NCI-H146 treated with DMSO at 0.1 percent for 48 hours (cell line): ENCODE data around the gene RNF150.

Experiments
- DNase-seq: peaks from one replicate; lab custom pipeline; 2025; ENCODE audit not compliant: unreplicated experiment; lab: John Stamatoyannopoulos, UW

RNF150 gene

DNA sequence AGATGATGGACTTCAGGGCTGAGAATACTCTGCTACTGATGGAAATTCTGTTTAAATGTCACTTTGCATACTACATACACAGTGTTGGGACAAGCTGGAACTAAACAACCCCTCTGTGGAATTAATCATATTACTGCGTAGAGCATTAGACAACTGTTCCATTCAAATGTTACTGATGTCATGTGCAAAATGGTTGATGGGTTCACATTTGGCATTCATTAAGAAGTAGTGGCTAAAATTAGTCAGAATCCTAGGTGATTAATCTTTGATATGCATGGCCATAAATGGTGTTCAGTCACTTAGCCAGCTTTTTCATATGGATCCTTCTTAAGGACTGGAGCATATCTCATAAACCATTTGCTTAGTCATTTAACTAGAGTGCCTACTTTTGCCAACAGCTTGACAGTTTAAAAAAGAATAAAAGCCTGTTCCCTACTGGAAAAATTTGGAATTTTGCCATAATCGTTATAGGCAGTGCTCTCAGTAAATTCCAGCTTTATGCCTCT is 105.2 kb downstream of the RNF150 start:
- DNase-seq = no peak

DNA sequence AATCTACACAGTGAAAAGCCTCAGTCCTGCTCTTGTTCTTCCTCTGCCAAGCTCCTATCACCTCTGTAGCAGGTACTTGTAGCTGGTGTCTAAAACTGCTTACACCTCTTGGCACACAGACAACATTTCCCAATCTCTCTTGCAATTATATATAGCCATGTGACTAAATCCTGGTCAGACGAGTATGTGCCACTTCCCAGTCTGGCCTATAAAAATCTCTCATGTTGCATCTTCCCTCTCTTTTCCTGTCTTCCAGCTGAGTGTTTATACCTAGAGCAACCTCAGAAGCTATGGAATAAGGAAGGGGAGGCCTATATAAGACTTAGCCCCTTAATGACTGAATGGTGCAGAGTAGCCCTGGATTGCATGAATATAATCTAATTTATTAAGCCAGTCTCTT is 105.8 kb downstream of the RNF150 start:
- no peak for DNase-seq

DNA sequence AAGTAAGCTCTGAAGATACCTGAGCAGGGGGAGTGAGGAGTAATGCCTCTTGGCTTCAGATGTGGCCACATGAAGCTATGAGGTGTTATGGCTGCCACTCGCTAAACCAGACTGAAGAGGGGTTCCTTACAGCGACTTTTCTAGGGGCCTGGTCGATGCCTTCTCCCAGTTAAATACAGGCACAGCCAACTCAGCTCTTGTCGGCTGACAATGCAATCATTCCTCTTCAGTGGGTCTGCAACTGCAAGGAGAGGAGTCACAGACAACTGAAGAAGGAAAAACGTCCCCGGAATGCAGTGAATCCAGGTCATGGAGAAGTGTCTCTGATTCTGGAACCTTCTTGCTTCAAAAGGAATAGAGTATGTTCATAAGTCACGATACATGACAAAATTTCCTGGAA is 106.4 kb downstream of the RNF150 start:
- no peak for DNase-seq

DNA sequence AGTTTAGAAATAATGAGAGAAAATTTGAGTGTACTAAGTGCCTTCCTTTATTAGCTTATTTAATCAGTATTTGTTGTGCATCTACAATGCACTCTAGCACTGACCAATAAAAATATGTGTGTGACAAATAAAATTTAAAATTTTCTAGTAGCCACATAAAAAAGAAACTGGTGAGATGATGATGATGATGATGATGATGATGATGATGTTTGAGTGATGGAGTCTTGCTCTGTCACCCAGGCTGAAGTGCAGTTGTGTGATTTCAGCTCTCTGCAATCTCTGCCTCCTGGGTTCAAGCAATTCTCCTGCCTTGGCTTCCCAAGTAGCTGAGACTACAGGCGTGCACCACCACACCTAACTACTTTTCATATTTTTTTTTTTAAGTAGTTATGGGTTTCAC is 110.2 kb downstream of the RNF150 start:
- DNase-seq = no peak

DNA sequence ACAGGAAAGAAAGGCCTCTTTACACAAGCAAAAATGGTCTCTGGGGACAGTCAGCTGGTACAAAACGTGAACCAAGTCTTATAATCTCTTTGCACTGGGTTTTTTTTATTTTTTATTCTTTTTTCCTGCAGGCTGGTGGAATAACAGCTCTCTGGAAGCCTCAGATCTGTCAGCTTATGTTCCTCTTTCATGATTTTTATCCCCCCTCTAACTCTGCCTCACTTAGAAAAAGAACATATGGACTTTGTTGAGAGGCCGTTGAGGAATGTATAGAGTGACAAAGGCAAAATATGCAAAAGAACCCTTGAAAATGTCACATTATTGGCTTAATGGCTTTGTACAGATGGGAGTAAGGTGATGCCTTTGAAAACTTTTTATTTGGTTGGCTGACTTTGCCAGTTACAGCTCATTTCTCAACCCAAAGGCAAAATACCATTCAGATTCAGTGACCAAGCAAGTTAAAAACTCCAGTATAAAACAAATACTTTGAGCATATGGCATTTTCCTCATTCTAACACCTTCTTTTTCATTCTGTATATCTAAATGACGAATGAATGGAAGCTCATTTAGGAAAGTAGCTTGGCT is 111.1 kb downstream of the RNF150 start:
- DNase-seq = no peak

DNA sequence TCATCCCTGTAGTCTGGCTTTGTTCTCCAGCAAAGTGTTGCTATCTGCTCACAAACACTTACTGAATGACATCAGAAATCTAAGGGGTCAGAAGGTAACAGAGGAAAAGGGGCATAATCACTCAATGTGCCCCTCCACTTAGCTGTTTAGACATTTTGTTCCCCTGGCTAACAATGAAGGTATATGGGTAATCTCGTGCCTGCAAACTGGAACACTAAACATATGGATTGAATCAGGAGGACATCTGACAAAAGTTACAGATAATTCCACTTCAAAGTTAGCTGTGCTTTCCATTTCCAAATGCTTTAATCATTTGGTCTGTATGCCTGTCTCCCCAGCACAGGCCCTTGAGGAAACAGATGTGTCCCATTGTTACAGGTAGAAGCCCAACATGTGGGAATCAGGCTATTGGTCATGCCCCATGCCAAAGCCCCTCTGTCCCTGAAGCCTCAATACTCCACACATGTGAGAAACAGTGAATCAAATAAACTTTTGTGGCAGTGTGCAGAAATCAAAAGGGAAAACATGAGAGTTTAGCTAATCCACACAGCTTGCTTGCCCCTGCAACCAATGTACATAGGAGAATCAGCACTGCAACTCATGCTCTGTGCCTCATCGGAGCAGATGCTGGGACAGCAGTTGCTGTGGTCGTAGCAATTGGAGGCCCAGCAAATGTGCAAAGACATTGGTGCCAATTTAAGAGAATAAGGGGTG is 111.7 kb downstream of the RNF150 start:
- no peak for DNase-seq

DNA sequence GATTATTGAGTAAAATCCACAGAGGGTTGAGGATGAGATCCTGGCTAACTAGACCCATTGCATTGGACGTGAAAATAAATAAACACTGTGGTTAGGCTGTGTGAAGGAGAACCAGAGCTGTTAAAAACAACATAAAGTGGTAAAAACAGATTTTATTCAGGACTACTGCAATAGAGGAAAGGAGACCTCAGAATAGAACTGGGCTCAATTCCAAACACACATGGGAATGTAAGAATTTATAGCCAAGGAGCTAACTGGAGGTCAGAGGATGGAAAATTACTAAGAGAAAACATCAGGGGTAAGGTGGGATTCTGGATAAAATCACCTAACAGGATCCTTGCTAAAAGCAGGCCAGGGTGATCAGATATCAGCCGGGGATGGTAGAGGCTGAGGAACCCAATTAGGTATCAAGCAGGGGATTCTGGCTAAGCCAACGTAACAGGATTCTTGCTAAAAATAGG is 112.4 kb downstream of the RNF150 start:
- DNase-seq = no peak

DNA sequence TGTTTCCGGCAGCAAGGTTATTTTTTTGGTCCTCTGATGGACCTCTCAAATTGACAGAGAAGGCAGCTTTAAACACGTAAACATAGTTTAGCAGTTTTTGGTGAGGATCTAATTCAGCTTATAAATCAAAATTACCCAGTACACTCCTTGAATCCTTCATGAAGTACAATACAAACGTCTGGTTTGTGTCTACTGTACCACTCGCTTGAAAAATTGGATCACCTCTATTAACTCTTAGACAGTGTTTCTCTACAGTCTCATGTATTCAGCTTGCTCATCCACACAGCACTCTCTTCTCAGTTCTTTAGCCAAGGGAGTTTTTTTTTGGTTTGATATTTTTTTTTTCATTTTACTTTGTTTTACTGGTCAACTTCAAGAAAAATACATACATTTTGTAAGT is 113.5 kb downstream of the RNF150 start:
- no peak for DNase-seq

DNA sequence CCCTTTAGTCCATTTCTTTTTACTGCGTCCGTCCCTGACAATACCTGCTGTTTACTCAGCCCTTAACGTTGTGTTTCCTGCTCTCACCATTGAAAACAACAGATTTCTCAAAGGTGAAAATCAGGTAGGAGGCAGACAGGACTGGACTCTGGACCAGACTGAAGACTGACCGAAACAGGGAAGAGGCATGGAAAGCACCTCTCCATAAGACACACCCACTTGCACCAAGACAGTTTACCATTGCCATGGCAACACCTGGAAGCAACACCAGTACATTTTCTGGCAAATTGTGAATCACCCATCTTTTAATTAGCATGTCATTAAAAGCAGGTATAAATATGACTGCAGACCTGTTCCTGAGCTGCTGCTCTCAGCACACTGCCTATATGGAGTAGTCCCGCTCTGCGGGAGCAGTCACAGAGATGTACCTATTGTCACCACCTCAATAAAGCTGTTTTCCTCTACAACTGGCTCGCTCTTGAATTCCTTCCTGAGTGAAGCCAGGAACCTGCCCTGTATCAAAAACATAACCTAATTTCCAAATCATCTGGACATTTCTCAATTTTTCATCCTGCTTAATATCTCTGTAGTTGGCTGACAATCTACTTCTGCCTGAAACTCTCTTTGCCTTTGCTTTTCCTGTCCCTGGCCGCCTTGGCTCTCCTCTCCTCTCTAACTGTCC is 117.0 kb downstream of the RNF150 start:
- no peak for DNase-seq

DNA sequence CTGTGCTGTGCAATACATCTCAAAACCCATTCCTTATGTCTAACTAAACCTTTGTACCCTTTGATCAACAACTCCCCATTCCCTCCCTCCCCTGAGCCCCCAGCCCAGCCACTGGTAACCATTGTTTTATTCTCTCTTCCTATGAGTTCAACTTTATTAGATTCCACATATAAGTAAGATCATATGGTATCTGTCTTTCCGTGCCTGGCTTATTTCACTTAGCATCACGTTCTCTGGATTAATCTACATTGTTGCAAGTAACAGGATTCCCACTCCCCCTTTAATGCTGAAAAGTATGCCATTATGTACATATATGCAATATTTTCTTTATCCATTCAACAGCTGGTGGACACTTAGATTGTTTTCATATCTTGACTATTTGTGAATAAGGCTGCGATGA is 119.4 kb downstream of the RNF150 start:
- no peak for DNase-seq

DNA sequence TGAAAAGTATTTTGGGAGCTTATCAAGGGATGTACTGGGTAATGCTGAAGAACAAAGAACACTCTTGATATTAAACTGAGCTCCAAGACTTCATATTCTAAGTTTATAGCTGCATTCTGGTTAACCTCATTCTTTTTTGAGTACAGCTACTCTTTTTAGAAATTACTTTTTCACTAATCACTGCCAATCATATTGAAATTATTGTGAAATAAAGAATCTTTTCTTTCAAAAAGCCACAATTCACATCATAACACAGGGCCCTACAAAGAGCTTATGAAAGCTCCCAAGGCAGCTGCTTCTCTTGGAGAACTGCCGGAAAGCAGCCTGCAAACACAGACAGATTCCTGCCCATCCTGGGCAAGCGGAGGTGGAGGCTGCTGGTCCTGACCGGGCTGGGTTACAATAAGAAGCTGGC is 121.4 kb downstream of the RNF150 start:
- no peak for DNase-seq

DNA sequence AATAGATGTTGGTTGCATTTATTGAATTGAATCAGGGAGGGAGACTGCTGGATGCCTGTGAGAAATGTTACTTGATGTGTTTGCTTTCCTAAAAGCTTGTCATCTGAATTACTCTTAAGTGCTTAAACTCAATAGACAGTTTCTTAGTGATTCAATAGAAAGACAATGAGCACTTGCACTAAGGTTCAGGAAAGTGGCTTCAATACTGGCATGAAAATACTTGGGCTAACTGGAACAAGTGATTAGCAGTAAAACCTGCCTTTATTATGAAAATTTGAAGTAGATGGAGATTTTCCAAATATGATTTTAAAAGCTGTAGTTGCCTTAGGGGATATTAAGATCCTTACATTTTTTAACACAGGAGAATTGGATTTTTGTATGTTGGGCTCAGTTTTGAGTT is 123.3 kb downstream of the RNF150 start:
- DNase-seq = no peak

DNA sequence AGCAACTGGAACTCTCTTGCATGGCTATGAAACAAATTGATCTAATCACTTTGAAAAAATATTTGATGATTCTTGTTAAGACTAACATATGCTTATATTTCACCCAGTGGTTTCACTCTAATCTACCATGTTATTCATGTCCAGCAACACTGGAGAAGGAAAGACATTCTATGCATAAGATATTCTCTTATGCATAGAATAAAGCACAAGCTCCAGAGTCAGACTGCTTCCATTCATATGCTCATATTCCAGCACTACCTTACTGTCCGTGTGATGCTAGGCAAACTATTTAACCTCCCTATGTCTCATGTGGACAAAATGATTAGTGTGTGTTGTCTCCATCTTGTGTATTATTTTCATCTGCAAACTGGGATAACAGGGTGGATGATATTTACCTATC is 124.1 kb downstream of the RNF150 start:
- no peak for DNase-seq

DNA sequence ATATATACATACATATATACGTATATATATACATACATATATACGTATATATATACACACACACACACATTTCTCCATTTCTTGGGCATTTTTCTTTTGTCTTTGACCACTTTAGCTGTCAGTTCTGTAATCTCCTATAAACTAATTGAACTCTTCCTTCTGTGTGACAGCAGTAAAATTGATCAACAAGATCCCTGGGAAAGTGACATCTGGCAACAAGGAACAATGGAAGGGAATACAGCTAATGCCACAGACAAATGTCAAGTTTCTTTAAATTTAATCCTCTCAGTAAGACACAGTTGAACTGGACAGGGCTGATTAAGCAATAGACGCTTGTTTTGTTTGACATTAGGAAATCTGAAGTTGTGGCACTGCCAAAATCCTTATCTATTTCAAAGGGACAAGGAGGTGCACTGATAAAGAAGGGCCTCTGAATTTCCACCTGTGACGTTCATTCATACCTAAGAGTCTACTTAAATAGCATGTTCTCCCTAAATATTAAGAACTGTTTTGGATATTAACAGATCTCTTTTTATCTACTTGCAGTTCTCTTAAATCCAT is 126.9 kb downstream of the RNF150 start:
- no peak for DNase-seq

DNA sequence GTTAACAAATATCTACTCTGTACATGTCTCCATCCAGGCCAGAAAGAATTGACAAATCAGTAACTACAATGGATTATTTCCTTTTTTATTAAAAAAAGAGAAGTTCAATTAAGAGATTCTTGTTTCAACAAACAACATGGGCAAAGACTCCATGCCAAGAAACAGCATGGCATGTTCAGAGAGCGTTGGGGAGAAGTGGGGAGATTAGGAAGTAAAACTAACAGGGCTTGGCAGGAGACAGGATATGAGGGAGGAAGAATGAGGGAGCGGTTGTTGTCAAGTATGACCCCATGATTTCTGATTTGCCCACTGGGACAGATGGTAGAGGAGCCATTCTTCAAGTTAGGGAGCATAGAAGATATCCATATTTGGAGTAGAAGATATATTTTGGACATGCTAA is 128.4 kb downstream of the RNF150 start:
- DNase-seq = no peak

DNA sequence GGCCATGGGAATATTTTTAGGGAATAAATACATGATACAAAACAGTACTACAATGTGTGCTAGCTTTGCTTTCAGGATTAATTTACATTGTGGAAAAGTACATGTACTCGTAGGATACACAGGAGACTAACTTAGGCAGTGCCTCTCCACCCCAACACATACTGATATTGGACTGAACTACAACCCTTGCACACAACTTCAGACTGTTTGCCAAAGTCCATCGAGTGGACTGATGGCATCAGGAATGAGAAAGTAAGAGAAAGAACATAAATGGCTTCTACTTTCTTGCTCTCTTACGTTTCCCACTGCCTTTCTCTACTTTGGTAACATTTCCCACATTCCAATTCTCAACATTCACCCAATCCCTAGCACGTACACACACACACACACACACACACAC is 130.1 kb downstream of the RNF150 start:
- DNase-seq = no peak

DNA sequence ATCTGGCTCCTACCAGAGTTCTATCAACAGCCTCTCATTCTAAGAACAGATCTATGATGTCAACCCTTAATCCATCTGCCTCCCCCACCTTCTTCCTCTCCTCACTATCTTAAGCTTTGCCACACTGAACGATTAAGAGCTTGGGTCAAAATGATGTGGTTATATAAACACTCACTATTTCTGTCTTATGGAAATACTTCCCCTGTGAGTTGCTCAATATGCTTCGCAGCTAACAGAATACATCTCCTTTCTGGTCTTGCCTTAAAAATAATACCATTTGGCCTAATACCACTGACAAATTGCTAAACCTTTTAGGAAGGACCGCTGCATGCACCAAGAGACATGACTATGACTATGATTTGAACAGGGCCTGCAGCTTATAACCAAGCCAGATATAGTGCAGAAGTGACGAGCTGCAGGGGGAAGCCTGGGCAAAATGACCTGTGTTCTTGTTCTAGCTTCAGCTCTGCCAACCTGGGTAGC is 130.9 kb downstream of the RNF150 start:
- DNase-seq = no peak

DNA sequence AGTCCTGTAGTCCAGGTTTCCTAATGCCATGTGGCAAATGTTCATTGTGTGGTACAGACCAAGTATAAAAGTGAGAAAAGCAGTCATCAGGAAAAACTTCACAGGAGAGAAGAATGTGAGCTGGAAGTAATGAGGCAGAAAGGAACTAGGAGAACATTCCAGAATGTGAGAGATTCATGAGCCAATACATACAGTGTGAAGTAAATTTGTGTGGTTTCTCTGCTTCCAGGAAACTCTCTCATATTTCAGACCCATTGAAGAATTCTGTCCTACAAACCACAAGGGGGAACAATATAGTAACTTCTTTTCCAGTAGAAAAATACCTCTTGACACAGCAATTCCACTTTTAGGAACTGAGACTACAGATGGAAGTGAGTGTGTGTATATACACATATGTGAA is 136.5 kb downstream of the RNF150 start:
- no peak for DNase-seq

DNA sequence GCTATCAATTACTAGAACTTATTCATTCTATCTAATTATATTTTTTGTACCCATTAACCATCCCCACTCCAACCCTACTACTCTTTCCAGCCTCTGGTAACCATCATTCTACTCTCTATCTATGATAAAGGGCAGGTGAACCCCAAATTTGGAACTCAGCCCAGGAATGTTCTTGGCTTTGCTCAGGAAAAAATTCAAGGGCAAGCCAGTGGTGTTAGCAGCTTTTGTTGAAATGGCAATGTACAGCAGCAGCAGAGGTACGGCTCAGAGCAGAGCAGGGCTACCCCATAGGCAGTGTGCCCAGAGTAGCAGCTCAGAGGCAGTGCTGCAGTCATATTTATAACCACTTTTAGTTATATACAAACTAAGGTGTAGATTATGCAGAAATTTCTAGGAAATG is 138.2 kb downstream of the RNF150 start:
- no peak for DNase-seq

DNA sequence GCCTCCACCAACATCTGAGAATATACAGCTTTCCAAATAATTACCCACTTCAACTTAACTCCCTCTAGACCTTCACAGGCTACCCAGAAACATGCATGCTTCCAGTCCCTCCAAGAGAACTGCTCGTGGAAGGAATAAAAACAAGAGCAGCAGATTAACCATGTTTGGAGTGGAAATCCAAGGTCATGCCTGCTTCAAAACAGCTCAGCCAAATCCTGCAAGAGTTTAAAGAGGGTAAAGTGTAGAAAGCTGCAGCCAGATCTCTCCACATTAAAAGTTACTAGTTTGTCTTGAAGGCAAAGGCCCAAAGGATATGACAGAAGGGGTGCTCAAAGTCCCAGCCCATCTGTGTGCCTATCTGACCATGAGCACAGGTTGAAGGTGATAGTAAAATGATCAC is 139.3 kb downstream of the RNF150 start:
- no peak for DNase-seq

DNA sequence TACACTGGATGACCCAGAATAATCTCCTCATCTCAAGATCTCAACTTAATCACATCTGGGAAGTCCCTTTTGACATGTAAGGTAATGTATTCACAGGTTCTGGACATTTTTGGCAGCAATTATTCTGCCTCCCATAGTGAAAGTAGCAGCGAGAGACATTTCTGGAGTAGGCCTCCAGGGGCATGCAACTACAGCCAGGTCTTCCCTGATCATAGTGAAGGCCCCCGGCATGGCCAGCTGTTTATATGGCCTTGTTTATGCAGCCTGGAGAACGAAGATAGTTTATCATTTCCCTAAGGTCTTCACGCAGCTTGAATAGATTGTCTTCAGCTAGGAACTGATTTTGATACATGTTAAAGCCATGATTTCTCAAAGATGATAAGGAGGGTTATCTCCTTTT is 139.9 kb downstream of the RNF150 start:
- DNase-seq = no peak

DNA sequence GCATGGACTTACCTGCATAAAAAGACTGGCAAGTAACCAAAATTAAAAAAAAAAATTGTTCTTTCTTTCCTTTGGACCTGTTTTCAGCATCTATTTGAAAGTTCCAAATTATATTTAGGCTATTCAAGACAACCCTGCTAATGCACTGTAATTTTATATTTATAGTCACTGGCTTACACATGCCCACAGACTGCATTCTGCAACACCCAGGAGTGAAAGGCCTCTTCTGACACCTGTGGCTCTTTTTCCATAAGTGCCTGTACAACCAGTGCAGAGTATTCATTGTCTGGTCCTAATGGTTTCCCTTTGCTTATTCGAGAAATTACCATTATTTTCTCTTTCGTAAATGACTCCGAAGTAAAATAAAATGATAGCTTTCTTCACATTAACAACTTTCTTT is 143.3 kb downstream of the RNF150 start:
- DNase-seq = no peak
